HG02938 (cell line): ENCODE results near the gene CHAF1A.

Experiments
- ATAC-seq: cut with Tn5 transposase; IDR thresholded peaks from one replicate; pipeline ENCODE4 v1.9.1; 2021; ENCODE audit warnings: mild to moderate bottlenecking, moderate library complexity; ENCODE audit not compliant: unreplicated experiment

CHAF1A gene

GRCh38 chr19:4400135-4400936, 2.1 kb upstream of the CHAF1A start, which contains the start of gene SH3GL1:
Gene SH3GL1 (minus strand): TSS chr19:4400547. CDS start chr19:4400368, 179 bp downstream.
- ATAC-seq, result peak; percentile 44

DNA sequence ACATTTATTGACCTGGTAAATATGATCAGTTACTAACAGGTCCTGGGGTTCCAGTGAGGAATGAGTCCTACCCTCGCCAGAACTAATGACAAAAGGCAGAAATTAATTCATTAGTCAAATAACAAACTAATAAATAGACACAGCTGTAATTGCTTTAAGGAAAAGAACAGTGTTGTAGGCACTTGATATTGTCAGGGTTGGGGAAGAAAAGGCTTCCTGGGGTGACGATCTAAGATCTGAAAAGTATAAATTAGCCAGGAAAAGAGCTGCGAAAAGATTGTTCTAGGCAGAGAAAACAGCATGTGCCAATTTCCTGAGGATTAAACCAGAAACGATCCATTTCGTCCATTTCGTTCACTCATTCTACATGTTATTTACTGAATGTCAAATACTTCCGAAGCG, 670 bp upstream of the CHAF1A start:
- ATAC-seq, result no peak

- no peak for ATAC-seq
These were observed 743 bp downstream of the CHAF1A start for GRCh38 chr19:4403005-4403761.

- ATAC-seq, result no peak
These were observed 3.5 kb downstream of the CHAF1A start for GRCh38 chr19:4405977-4406376.

DNA sequence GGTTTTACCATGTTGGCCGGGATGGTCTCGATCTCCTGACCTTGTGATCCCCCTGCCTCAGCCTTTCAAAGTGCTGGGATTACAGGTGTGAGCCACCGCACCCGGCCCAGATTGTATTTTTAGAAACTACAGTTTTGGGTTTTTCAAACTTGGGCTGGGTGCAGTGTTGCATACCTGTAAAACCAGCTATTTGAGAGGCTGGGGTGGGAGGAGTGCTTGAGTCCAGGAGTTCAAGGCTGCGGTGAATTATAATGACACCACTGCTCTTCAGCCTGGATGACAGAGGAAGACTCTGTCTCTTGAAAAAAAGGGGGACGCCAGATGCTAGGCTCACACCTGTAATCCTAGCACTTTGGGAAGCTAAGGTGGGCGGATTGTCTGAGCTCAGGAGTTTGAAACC, 4.2 kb downstream of the CHAF1A start:
- no peak for ATAC-seq

- ATAC-seq, result no peak
These were observed 6.9 kb downstream of the CHAF1A start for GRCh38 chr19:4409123-4409933.

DNA sequence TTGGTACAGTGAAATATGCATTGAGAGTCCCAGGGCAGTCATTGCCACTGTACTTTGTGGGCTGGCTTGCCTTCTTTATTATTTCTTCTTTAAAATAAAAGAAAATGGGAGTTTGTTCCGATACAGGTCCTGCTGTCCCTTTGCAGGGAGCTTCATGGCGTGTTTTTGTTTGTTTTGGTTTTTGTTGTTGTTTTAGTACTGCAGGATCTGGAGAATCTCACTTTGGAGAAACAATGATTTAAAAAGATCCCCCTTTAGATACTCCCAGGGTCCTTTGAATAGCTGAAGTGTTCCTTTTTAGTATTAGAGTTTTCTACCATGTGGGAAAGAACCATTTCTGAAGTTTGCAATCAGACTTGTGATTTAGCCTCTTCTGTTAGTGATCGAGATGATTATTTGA, 11.1 kb downstream of the CHAF1A start:
- no peak for ATAC-seq

DNA sequence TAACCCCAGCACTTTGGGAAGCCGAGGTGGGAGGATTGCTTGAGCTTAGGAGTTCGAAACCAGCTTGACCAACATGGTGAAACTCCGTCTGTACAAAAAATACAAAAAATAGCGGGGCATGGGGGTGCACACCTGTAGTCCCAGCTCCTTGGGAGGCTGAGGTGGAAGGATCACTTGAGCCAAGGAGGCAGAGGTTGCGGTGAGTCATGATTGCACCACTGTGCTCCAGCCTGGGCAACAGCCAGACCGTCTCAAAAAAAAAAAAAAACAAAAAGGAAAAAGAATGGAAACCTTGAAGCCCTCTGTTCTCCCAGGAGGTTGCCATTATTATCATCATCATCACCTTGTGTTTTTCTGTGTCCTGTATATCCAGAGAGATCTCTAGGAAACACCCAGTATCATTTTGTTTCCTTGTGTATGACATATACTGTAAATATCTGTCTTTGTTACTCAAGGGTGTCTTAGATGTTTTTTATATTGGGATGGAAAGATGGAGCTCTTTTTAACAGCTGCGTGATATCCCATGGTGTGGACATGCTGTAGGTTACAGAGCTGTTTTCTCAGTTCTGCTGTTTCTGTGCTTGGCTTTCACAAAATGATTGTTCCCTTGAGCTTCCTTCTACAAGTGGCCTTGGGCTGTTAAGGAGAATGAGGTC, 11.8 kb downstream of the CHAF1A start:
- no peak for ATAC-seq

GRCh38 chr19:4414800-4415321, 12.4 kb downstream of the CHAF1A start:
- ATAC-seq, result no peak

GRCh38 chr19:4415352-4415751, 12.9 kb downstream of the CHAF1A start:
- no peak for ATAC-seq

DNA sequence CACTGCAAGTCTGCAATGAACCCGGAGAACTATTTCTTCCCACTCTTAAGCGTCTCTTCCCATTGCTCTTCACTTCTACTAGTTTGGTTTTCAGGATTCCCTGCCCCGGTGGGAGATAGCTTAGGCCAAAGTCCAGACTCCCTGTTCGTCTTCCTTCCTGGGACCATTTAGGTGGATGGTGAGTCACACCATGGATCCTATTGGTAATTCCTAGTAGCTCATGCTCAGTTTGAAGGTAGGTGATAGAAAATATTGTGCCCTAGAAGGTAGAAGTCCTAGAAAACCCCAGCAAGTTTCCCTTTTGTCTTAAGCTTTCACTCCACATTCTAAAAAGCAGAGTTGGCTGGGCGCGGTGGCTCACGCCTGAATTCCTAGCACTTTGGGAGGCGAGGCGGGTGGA, 13.8 kb downstream of the CHAF1A start:
- ATAC-seq, result no peak

DNA sequence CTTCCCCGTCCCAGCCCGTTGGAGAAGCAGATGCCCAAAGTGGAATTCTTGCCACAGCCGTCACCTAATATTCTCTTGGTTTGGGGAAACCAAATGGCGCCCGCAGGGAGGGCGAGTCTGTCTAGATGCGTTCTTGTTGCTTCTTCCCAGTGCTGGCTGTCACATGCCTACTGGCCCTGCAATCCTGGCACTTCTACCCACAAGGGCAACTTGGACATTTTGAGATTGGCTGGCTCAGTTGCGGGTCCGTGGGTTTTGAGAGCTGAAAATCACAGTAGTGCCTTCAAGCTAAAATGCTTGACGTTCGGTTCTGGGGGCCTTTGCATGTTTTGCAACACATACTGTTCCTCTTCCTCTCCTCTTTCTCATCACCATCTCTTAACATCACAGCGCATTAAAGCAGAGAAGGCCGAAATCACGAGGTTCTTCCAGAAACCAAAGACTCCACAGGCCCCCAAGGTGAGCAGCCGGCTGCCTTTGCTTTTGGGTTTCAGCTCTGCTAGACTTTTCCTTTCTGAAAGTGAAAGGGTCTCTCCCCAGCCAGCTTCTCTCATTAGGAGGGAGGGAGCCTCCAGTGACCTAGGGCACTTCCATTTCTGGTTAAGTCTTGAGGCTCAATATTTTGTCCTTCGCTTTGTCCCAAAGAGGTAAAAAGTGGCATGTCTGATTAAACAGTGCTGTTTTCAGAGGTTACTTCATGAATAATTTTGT, 21.1 kb downstream of the CHAF1A start:
- ATAC-seq, result no peak

DNA sequence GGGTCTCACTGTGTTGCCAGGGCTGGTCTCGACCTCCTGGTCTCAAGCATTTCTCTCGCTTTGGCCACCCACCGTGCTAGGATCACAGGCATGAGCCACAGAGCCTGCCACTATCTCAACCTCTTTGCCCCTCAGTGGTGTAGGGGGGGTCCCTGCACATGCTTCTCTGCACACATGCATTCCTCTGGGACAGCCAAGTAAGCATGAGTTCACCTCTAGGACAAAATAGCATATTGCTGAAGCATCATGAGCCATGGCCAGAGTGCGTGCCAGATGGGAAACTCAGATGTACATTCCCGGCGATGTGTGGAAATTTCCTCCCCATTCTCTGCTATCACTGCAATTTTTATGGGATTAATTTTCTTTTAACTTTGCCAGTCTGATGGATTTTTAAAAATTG, 23.1 kb downstream of the CHAF1A start:
- no peak for ATAC-seq

DNA sequence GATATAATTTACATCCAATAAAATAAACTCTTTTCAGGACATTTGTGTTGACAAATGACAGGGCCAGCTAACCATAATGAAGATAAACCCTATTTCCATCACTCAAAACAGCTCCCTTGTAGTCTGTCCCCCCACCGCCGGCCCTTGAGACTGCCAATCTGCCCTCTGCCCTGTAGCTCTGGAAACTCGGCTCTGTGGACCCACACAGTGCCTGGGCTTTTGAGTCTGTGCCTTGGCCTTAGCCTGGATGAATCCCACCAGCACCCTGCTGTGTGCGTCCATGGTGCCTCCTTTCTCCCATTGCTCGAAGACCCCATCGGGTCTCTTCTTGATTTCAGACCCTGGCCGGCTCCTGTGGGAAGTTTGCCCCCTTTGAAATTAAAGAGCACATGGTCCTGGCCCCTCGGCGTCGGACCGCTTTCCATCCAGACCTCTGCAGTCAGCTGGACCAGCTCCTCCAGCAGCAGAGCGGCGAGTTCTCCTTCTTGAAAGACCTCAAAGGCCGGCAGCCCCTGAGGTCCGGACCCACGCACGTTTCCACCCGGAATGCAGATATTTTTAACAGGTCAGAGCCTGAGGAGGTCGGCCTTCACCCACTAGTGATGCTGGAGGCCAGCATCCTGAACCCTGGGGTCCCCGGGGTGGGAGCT, 26.0 kb downstream of the CHAF1A start:
- ATAC-seq, result no peak

DNA sequence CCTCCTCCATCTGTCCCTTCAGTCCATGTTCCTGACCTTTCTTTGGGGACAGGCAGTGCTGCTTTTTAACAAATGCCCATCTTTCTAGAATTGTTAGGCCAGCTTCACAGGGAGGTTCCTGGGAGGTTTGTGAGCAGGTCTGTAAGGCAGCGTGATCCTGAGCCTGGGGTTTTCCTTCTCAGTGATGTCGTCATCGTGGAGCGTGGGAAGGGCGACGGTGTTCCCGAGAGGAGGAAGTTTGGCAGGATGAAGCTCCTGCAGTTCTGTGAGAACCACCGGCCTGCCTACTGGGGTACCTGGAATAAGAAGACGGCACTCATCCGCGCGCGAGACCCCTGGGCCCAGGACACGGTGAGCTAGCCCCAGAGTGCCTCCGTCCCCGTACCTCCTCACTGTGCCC, 26.8 kb downstream of the CHAF1A start:
- ATAC-seq, result no peak

DNA sequence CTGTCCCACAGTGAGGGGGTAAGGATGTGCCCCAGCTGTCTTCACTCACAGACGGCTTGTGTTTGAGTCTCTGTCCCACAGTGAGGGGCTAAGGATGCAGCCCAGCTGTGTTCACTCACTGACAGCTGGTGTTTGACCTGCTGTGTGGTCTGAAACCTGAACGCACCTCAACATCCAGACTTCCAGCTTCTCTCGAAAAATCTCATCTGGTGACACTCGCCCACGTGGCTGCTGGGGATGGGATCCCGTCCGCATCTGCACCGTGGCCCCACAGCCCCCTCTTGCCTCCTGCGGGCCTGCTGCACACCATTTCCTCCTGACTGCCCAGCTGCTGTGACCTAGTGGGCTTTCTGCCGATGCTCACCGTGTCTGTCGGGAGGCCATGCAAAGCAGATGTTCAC, 27.3 kb downstream of the CHAF1A start:
- ATAC-seq, result no peak

DNA sequence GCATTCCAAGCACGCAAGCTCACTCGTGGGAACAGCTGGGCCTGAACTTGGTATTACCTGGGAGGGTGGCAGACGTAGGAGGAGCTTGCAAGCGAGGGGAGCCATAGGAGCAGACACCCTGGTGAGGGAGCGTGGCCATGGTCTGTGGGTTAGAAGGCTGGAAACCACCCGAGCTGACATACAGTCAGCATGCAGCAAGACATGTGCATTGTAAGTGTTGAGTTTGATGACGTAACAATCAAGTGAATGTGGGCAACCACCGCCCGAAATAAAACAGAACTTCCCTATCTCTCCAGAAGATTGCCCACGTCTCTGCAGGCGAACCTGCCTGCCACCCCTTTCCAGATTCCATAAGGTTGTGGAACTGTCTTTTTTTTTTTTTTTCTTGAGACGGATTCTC, 28.3 kb downstream of the CHAF1A start:
- ATAC-seq, result no peak

- no peak for ATAC-seq
These were observed 28.9 kb downstream of the CHAF1A start for GRCh38 chr19:4431296-4431695.

GRCh38 chr19:4431808-4432674, 29.6 kb downstream of the CHAF1A start:
- no peak for ATAC-seq
